ENCODE data around the gene LDHB.
"Not testable (repeated sequence)": the region's sequence is repeated elsewhere in the genome, so short reads cannot be mapped to it uniquely, and the experiment has no call there.

The LDHB gene

GRCh38 chr12:21604245-21605101 is 53.2 kb downstream of the LDHB start, which contains the start of gene GYS2:
TSS of gene GYS2 (minus strand) at chr12:21604847. CDS start at chr12:21604592, 255 bp downstream.
- no peak for DNase-seq

- no peak for DNase-seq
Measured at GRCh38 chr12:21602774-21603173, 54.9 kb downstream of the LDHB start.

GRCh38 chr12:21600196-21600595 is 57.4 kb downstream of the LDHB start:
- DNase-seq: no peak

- no peak for DNase-seq
Measured at GRCh38 chr12:21599143-21599999, 58.3 kb downstream of the LDHB start.

GRCh38 chr12:21598651-21599050 is 59.0 kb downstream of the LDHB start:
- DNase-seq: no peak

GRCh38 chr12:21595356-21595755 is 62.3 kb downstream of the LDHB start:
- not testable (repeated sequence) for DNase-seq

GRCh38 chr12:21585485-21585884 is 72.2 kb downstream of the LDHB start:
- no peak for DNase-seq

Data from inflammatory macrophage treated with lipopolysaccharide for 1 hour (primary cell).